K562 (cell line): ENCODE measurements around the gene ALDH8A1. TPM values are rescaled to one million over a fixed set of nuclear protein-coding genes. Genes with fewer than 3 reads are reported as not detected.
A peak's percentile ranks its signal among the peaks of the same experiment; 100 is the strongest.

ENCODE experiments used
- GATAD2B ChIP-seq: fragments of 450-650 bp; IDR thresholded peaks from 2 replicates; pipeline ENCODE4 v1.6.1; 2017; ENCODE audit warnings: mild to moderate bottlenecking, borderline replicate concordance
- HDAC1 ChIP-seq, 2 experiments: fragments of 450-650 bp; IDR thresholded peaks; 2 replicates each; pipeline ENCODE4 v1.6.1; 2016 to 2017; ENCODE audit warnings: inconsistent platforms in 1 of 2, mild to moderate bottlenecking in 1 of 2, moderate library complexity in 1 of 2
- MAFG ChIP-seq: fragments of 450-650 bp; conservative IDR thresholded peaks from 2 replicates; pipeline ENCODE4 v1.6.1; 2016; ENCODE audit warnings: missing genetic modification characterization, missing compliant biosample characterization
- MED1 ChIP-seq: sonication (generic); formaldehyde crosslinking; IDR thresholded peaks from 2 replicates; pipeline ENCODE4 v1.8.1; 2023; ENCODE audit warnings: missing genetic modification reagents, borderline replicate concordance
- NFXL1 ChIP-seq: fragments of 450-650 bp; formaldehyde crosslinking; IDR thresholded peaks from 2 replicates; pipeline ENCODE4 v1.4.0; 2021; ENCODE audit warnings: mild to moderate bottlenecking
- PRMT5 ChIP-seq: sonication (generic); formaldehyde crosslinking; IDR thresholded peaks from 2 replicates; pipeline ENCODE4 v1.5.0; 2020; ENCODE audit warnings: missing genetic modification reagents
- PRPF4 ChIP-seq: fragments of 200-400 bp; formaldehyde crosslinking; IDR thresholded peaks from one replicate; pipeline ENCODE4 v1.6.1; 2017; ENCODE audit warnings: low read length, low read depth, mild to moderate bottlenecking; ENCODE audit not compliant: insufficient read depth, poor library complexity, severe bottlenecking
- RB1 ChIP-seq: fragments of 450-650 bp; IDR thresholded peaks from 2 replicates; pipeline ENCODE4 v1.6.1; 2017; ENCODE audit warnings: low read depth, mild to moderate bottlenecking
- RNF219 ChIP-seq: fragments of 250-450 bp; sonication (Bioruptor Pico); IDR thresholded peaks from 2 replicates; pipeline ENCODE4 v1.5.0; 2022; ENCODE audit warnings: mild to moderate bottlenecking
- SMARCA5 ChIP-seq: fragments of 450-650 bp; IDR thresholded peaks from 2 replicates; pipeline ENCODE4 v1.6.1; 2016
- SNIP1 ChIP-seq: fragments of 450-650 bp; IDR thresholded peaks from 2 replicates; pipeline ENCODE4 v1.7.1; 2017; ENCODE audit warnings: low read depth, mild to moderate bottlenecking
- SNRNP70 ChIP-seq: fragments of 200-400 bp; formaldehyde crosslinking; optimal IDR thresholded peaks from 2 replicates; pipeline ENCODE3; 2017; ENCODE audit warnings: low read depth, low read length
- TAF9B ChIP-seq: fragments of 450-650 bp; IDR thresholded peaks from 2 replicates; pipeline ENCODE4 v1.6.1; 2018; ENCODE audit warnings: mild to moderate bottlenecking; ENCODE audit not compliant: partially characterized antibody
- TCFL5 ChIP-seq: fragments of 250-450 bp; sonication (Bioruptor Pico); conservative IDR thresholded peaks from 2 replicates; pipeline ENCODE4 v1.6.1; 2021; ENCODE audit warnings: mild to moderate bottlenecking, moderate library complexity, matching md5 sums
- YY1 ChIP-seq, 3 experiments: IDR thresholded peaks; 2 replicates each; pipeline ENCODE4 v1.6.1; 2011; ENCODE audit warnings: low read length in 2 of 3, mild to moderate bottlenecking in 2 of 3, moderate library complexity in 2 of 3, borderline replicate concordance in 1 of 3, control low read depth in 1 of 3, low read depth in 1 of 3; ENCODE audit not compliant: insufficient read depth in 3 of 3, insufficient replicate concordance in 2 of 3, control insufficient read depth in 1 of 3, insufficient read length in 1 of 3; ENCODE audit errors: extremely low read depth in 1 of 3
- ZNF324 ChIP-seq: fragments of 250-450 bp; sonication (Bioruptor Pico); IDR thresholded peaks from 2 replicates; pipeline ENCODE4 v1.4.0; 2020; ENCODE audit warnings: mild to moderate bottlenecking
- ZNF395 ChIP-seq: fragments of 200-800 bp; sonication (Bioruptor generic); IDR thresholded peaks from 2 replicates; pipeline ENCODE4 v1.6.1; 2017; ENCODE audit warnings: missing genetic modification characterization, missing compliant biosample characterization
- ZNF589 ChIP-seq: fragments of 200-800 bp; sonication (Bioruptor generic); IDR thresholded peaks from 2 replicates; pipeline ENCODE4 v1.6.1; 2016; ENCODE audit warnings: low read depth, missing genetic modification characterization, missing compliant biosample characterization
- polyA plus RNA-seq, 8 experiments: library from polyadenylated mRNA; depleted of rRNA in 4 of 8; stranded (reverse) in 5 of 8; unstranded in 3 of 8; fragments of >200 nt; fragmentation: Nextera tagmentation in 2 of 8; fragmentation: Illumina TruSeq in 1 of 8; extraction: Ambion mirVana in 2 of 8; extraction: Trizol in 1 of 8; gene quantifications; 2 replicates each; pipeline versions ENCODE4 v1.2.1 to v1.2.3, GENCODE V29; 2011 to 2014; ENCODE audit warnings: inconsistent platforms in 1 of 8, missing spikeins in 1 of 8
- total RNA-seq, 7 experiments: library from RNA; depleted of rRNA in 6 of 7; stranded (reverse); fragments of >200 nt in 6 of 7; fragmentation: Illumina TruSeq in 2 of 7; extraction: Trizol in 2 of 7; gene quantifications; 2 replicates each; pipeline versions ENCODE4 v1.2.1 to v1.2.3, GENCODE V29; 2011 to 2021; ENCODE audit warnings: low replicate concordance in 1 of 7
- TF ChIP-seq, protein P1 (sequence below): fragments of 450-650 bp; formaldehyde crosslinking; IDR thresholded peaks from 2 replicates; pipeline ENCODE4 v1.4.0; 2020; ENCODE audit warnings: mild to moderate bottlenecking, moderate library complexity
- TF ChIP-seq, protein P2 (sequence below), 2 experiments: fragments of 450-650 bp in 1 of 2; sonication (generic) in 1 of 2; formaldehyde crosslinking in 1 of 2; IDR thresholded peaks in 1 of 2; conservative IDR thresholded peaks in 1 of 2; 2 replicates each; pipeline versions ENCODE4 v1.6.1 to v1.8.1; 2016 to 2023; ENCODE audit warnings: mild to moderate bottlenecking in 2 of 2, moderate library complexity in 2 of 2, inconsistent platforms in 1 of 2, missing genetic modification reagents in 1 of 2
- TF ChIP-seq, protein P3 (sequence below), 2 experiments: fragments of 450-650 bp; conservative IDR thresholded peaks; 2 replicates each; pipeline ENCODE4 v1.6.1; 2017; ENCODE audit warnings: mild to moderate bottlenecking in 2 of 2, moderate library complexity in 2 of 2

ALDH8A1 gene
- total and polyA plus RNA-seq, 9 of the 15 experiments (the other 6 are each of a cell fraction or from before 2014, with no cell fraction given): 0.03 to 0.18 (median 0.04) TPM; not detected in 2

- TF ChIP-seq ZNF589 (CRISPR knock-in tag) (no peak), MED1 (CRISPR knock-in tag) (no peak), HDAC1 (IDR thresholded peaks at IDR 0.05) (peak; percentile 57 to 71; a peak in 1 of 4 replicates), ZNF395 (CRISPR knock-in tag) (no peak), ZNF324 (CRISPR knock-in tag) (no peak), RB1 (no peak), YY1 (IDR thresholded peaks at IDR 0.05; ENCODE audit: borderline replicate concordance in 1 of 3, control insufficient read depth in 1 of 3, extremely low read depth in 1 of 3, insufficient read depth in 3 of 3, insufficient read length in 1 of 3, insufficient replicate concordance in 2 of 3, low read depth in 1 of 3, low read length in 2 of 3) (no peak), SMARCA5 (no peak), PRPF4 (no peak), SNRNP70 (no peak), RNF219 (CRISPR knock-in tag) (no peak), MAFG (tag) (peak; percentile 78), SNIP1 (no peak), NFXL1 (CRISPR knock-in tag) (no peak), TCFL5 (no peak), PRMT5 (no peak), TAF9B (no peak), GATAD2B (peak; percentile 97)
- TF ChIP-seq, protein P1, sequence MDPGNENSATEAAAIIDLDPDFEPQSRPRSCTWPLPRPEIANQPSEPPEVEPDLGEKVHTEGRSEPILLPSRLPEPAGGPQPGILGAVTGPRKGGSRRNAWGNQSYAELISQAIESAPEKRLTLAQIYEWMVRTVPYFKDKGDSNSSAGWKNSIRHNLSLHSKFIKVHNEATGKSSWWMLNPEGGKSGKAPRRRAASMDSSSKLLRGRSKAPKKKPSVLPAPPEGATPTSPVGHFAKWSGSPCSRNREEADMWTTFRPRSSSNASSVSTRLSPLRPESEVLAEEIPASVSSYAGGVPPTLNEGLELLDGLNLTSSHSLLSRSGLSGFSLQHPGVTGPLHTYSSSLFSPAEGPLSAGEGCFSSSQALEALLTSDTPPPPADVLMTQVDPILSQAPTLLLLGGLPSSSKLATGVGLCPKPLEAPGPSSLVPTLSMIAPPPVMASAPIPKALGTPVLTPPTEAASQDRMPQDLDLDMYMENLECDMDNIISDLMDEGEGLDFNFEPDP (CRISPR knock-in tag): no peak
- TF ChIP-seq, protein P2, sequence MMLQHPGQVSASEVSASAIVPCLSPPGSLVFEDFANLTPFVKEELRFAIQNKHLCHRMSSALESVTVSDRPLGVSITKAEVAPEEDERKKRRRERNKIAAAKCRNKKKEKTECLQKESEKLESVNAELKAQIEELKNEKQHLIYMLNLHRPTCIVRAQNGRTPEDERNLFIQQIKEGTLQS (IDR thresholded peaks at IDR 0.05): no peak; the same call in 1 of the 2 replicates
- TF ChIP-seq, protein P2 (CRISPR knock-in tag; conservative IDR thresholded peaks at IDR 0.05): no peak
- TF ChIP-seq, protein P3, sequence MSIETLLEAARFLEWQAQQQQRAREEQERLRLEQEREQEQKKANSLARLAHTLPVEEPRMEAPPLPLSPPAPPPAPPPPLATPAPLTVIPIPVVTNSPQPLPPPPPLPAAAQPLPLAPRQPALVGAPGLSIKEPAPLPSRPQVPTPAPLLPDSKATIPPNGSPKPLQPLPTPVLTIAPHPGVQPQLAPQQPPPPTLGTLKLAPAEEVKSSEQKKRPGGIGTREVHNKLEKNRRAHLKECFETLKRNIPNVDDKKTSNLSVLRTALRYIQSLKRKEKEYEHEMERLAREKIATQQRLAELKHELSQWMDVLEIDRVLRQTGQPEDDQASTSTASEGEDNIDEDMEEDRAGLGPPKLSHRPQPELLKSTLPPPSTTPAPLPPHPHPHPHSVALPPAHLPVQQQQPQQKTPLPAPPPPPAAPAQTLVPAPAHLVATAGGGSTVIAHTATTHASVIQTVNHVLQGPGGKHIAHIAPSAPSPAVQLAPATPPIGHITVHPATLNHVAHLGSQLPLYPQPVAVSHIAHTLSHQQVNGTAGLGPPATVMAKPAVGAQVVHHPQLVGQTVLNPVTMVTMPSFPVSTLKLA (conservative IDR thresholded peaks at IDR 0.05): no peak; a peak in 1 of 4 replicates
Observed at GRCh38 chr6:134980846-134981245, 30.9 kb upstream of the ALDH8A1 start (continued).
